ENCODE results near the gene SUSD5.
"Not testable (repeated sequence)": the region's sequence is repeated elsewhere in the genome, so short reads cannot be mapped to it uniquely, and the experiment has no call there.

Gene SUSD5

GRCh38 chr3:33194303-33194702, 24.3 kb downstream of the SUSD5 start:
- no peak for DNase-seq

GRCh38 chr3:33187368-33187634, 31.3 kb downstream of the SUSD5 start:
- DNase-seq, result no peak

GRCh38 chr3:33186524-33187367, 31.9 kb downstream of the SUSD5 start:
- DNase-seq, result no peak

- no peak for DNase-seq
These were observed 33.7 kb downstream of the SUSD5 start for GRCh38 chr3:33184863-33185262.

GRCh38 chr3:33181641-33182040, 37.0 kb downstream of the SUSD5 start:
- DNase-seq, result not testable (repeated sequence)

- no peak for DNase-seq
These were observed 37.4 kb downstream of the SUSD5 start for GRCh38 chr3:33181229-33181628.

GRCh38 chr3:33179132-33179531, 39.5 kb downstream of the SUSD5 start:
- DNase-seq, result no peak

GRCh38 chr3:33174711-33175414, 43.7 kb downstream of the SUSD5 start:
- no peak for DNase-seq

GRCh38 chr3:33174095-33174494, 44.5 kb downstream of the SUSD5 start:
- no peak for DNase-seq

GRCh38 chr3:33173672-33174071, 44.9 kb downstream of the SUSD5 start:
- DNase-seq, result no peak

GRCh38 chr3:33173103-33173502, 45.5 kb downstream of the SUSD5 start:
- DNase-seq, result no peak

GRCh38 chr3:33171580-33171979, 47.0 kb downstream of the SUSD5 start:
- no peak for DNase-seq

GRCh38 chr3:33170531-33170930, 48.1 kb downstream of the SUSD5 start:
- no peak for DNase-seq

- no peak for DNase-seq
These were observed 50.8 kb downstream of the SUSD5 start for GRCh38 chr3:33167716-33168336.

- no peak for DNase-seq
These were observed 51.3 kb downstream of the SUSD5 start for GRCh38 chr3:33167284-33167683.

GRCh38 chr3:33166095-33166494, 52.5 kb downstream of the SUSD5 start:
- DNase-seq, result no peak

GRCh38 chr3:33165372-33165771, 53.2 kb downstream of the SUSD5 start:
- no peak for DNase-seq

GRCh38 chr3:33162621-33163020, 56.0 kb downstream of the SUSD5 start:
- not testable (repeated sequence) for DNase-seq

GRCh38 chr3:33159981-33160380, 58.6 kb downstream of the SUSD5 start:
- no peak for DNase-seq

- DNase-seq, result no peak
These were observed 59.4 kb downstream of the SUSD5 start for GRCh38 chr3:33159234-33159633.

GRCh38 chr3:33155301-33155700, 63.3 kb downstream of the SUSD5 start:
- no peak for DNase-seq

GRCh38 chr3:33153782-33154181, 64.8 kb downstream of the SUSD5 start:
- no peak for DNase-seq
